HG03039 (cell line): Measurements from ENCODE around the gene SDHAF4.
"Not testable (repeated sequence)": the region's sequence is repeated elsewhere in the genome, so short reads cannot be mapped to it uniquely, and the experiment has no call there.

Source experiments
- ATAC-seq: cut with Tn5 transposase; IDR thresholded peaks from one replicate; pipeline ENCODE4 v1.9.1; 2021; ENCODE audit warnings: mild to moderate bottlenecking, moderate library complexity; ENCODE audit not compliant: unreplicated experiment

SDHAF4 gene

DNA sequence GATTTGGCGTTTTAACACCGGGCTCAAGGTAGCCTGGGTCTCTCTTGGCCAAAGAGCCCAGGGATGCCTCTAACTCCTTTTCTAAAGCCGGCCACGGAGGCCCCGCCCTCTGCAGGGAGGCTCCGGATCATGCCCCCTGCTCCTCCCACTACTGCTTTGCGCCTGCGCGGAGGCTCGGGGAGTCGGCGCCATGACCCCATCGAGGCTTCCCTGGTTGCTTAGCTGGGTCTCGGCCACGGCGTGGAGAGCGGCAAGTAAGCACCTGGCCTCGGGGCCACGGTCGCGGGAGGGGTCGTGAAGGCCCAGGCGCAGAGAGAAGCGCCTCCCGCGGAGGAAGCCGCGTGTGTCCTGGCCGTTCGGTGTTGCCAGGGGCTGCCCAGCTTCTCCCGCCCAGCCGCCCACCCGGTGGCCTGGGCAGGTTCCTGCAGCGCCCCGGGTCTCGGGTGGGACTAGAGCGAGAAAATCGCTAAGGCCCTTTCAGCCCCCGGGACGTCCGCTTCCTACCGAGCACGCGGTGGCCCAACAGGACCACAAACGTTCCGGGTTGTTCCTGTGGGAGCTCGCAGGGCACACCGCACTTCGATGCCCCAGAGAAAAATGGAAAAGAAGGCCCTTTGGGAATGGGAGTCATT is at the start of gene SDHAF4:
Gene SDHAF4 (plus strand): TSS at position 180 of the 632 bp plus-strand sequence. CDS start 11 bp downstream, at position 191.
- peak; percentile 99 for ATAC-seq

GRCh38 chr6:70518723-70519122 is 48.0 kb upstream of the SDHAF4 start:
- ATAC-seq, result no peak

DNA sequence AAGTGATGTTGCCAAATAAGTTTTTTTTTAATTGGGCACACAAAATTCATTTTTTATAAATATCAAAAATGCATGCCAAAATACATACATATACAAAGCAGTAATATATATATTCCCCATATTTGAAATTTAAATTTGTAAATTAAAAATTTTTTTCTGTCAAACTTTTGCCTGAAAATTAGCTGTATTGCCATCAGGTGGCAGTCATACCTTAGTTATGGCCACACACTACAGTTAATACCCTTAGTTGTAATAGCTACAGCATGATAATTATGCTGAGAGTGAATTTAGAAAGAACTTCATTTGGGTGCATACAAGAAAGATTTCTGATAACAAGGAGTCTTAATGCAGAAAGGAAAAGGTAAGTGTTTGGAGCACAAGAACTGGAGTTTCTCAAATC is 46.2 kb upstream of the SDHAF4 start:
- ATAC-seq, result no peak

DNA sequence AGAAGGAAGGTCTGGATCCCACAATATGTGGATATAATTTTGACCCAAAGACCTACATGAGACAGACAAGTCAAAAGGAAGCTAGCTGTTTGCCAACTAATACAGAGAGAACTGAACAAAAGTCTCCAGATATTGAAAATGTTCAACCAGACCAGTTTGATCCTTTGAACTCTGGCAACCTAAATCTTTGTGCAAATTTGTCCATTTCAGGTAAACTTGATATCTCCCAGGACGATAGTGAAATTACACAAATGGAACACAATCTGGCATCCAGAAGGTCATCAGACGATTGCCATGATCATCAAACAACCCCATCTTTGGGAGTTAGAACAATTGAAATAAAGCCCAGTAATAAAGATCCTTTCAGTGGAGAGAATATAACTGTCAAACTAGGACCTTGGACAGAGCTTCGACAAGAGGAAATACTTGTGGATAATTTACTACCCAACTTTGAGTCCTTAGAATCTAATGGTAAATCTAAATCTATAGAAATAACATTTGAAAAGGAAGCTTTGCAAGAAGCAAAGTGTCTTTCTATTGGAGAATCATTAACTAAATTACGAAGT is 41.9 kb upstream of the SDHAF4 start:
- ATAC-seq, result no peak

GRCh38 chr6:70527071-70527737 is 39.5 kb upstream of the SDHAF4 start:
- no peak for ATAC-seq

GRCh38 chr6:70530023-70530422 is 36.7 kb upstream of the SDHAF4 start:
- ATAC-seq, result no peak

GRCh38 chr6:70531133-70531532 is 35.6 kb upstream of the SDHAF4 start:
- no peak for ATAC-seq

DNA sequence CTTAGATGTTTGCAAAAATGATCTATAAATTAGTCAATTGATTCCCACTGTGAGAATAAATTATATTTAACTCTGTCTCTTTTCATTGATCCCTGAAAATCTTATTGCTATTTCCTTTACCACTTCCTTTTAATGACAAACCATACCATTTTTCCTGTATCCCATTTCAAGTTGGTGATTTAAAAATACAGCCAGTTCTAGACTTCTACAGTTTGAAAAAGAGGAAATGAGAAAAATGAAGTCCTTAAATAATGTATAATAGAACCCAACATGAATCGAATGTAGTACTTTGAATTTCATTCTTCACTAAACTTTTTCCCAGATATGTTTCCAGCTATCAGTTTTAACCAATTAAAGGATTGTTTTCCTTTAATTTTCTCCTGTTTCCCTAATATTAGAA is 29.5 kb upstream of the SDHAF4 start:
- ATAC-seq, result no peak

DNA sequence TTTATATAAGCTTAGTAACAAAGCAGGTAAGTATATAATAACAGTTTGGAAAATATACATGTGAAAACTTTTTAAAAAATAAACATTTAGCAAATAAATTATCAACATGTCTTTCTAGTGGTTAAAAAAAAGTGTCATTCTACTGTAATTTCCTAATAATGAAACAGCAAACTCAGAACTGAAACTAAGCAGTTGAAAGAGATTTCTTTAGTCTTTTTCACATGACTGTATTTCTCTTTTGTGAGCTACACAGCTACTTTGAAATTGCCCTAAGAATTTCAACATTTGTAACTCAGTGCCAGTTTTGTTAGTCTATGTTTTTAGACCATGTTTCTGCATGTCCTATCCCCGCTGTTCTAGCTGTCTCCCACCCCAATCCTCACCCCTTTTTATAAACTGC is 28.4 kb upstream of the SDHAF4 start:
- peak; percentile 74 for ATAC-seq

DNA sequence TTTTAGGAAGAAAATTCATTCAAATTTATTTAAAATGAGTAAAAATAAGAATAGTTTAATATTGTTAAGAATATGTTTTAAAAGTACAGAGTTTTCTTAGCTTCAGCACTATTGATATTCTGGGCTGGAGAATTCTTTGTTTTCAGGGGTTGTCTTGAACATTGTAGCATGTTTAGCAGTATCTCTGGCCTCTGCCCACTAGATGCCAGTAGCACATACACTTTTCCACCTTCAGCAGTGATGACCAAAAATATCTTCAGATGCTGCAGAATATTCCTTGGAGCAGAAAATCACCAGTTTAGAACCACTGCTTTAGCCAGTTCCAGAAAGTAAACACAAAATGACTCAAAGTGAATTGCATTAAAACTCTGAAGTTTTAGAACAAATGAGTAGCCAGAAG is 19.4 kb upstream of the SDHAF4 start:
- ATAC-seq, result no peak

DNA sequence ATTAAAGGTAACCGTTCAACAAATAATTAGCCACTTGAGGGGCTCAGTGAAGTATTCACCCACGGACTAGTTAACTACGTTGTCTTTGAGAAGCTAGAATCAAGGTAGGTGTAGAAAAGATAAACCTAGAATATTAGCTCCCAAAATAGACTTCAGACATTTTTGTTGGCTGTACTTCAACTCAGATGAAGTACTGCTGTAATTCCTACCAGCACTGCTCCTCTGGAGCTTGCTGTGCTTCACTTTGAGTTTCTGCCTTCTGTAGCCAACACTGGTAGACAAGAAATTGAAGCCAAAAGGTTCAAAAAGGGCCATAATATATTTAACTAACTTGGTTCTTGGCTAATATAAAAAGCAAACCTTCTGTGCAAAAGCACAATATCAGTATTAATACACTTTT is 18.8 kb upstream of the SDHAF4 start:
- no peak for ATAC-seq

- no peak for ATAC-seq
Measured at GRCh38 chr6:70549327-70549726, 17.4 kb upstream of the SDHAF4 start.

GRCh38 chr6:70551566-70551965 is 15.2 kb upstream of the SDHAF4 start:
- no peak for ATAC-seq

GRCh38 chr6:70552286-70552940 is 14.3 kb upstream of the SDHAF4 start:
- not testable (repeated sequence) for ATAC-seq

DNA sequence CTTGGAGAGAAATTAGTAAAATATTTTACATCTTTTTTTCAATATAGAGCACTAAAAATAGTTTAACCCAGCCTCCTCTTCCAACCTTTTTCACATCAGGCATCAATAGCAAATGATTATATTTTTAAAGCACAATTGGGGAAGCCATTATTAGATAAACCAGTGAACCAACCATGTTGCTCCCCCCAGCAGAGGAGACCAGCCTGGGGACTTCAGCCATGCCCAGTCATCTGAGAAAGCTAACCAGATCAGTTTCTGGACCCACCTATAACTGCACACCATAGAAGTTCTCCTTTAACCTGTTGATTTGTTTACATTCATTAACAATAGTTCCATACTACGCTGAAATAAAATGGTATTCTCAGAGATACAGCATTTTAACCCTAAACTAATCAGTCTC is 13.8 kb upstream of the SDHAF4 start:
- ATAC-seq, result no peak

DNA sequence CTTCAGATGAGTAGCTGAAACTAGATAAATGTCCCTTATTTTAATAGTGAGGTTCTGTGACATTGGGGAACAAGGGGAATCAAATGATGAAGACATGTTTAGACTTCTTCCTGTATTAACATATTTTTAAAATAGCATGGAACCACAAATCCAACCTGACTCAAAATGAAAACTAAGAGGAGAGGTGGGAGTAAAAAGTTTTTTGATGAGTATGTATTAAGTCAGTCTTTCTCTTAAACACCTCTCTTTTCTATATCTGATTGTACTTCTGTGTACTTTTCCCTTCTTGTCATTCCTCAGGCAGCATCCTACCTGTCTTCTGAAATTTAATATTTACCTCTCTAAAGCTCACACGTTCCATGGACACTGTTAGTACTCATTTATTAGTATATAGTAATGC is 8.7 kb upstream of the SDHAF4 start:
- no peak for ATAC-seq

- ATAC-seq, result not testable (repeated sequence)
Measured at GRCh38 chr6:70562401-70562800, 4.3 kb upstream of the SDHAF4 start.

DNA sequence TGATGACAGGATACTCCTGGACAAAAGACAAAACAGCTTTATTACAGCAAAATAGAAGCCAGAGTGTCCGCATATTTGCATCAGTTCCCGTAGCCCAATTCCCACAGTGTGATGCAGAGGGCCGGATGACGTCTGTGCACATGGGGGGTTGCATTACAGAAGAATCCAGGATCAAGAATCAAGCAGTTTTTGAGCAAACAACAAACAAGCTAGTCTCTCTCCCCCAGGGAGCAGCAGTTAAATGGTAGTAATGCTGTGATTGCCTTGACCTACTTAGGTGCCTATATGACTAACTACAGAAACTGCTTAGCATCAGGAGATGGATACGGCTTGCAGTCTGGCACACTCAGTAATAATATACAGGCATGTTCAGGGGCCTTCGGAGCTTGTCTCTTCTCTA is 3.2 kb upstream of the SDHAF4 start:
- ATAC-seq, result no peak

DNA sequence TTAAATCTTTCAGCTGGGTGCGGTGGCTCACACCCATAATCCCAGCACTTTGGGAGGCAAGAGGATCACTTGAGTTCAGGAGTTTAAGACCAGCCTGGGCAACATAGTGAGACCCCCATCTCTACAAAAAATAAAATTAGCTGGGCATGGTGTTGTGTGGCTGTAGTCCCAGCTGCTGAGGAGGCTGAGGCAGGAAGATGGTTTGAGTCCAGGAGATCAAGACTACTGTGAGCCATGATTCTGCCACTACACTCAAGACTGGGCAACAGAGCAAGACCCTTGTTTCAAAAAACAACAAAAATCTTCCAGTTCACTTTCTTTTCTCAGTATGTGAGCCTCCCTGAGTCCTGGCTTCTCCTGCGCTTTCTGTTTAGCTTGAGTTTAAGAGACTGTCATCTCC is 7.9 kb downstream of the SDHAF4 start:
- ATAC-seq, result no peak

DNA sequence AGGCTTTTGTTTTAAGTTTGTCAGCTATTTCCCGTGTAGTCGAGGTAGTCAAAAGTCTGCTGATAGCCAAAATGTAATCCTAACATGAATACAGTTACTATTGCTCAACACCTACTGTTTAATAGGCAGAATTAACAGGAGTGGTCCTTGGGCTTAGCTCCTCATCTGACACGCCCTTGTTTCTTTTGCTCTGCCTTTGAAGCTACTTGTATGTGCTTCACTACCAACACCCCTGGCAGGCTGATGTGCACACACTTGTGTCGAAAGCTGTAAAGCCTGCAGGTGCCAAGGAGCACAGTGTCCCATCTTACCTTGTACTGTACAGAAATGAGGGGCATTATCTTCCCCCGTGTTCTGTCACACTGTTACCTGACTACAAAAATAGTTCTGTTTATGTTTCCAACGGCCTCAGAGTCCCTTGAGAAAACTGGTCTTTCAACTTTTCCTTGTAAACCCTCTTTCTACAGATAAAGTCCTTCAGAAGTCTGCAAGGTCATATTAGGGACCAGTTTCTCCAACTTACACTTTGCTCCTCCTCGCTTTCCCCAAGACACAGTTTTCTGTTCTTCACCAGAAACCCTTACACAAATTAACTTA is 9.3 kb downstream of the SDHAF4 start:
- ATAC-seq, result no peak

DNA sequence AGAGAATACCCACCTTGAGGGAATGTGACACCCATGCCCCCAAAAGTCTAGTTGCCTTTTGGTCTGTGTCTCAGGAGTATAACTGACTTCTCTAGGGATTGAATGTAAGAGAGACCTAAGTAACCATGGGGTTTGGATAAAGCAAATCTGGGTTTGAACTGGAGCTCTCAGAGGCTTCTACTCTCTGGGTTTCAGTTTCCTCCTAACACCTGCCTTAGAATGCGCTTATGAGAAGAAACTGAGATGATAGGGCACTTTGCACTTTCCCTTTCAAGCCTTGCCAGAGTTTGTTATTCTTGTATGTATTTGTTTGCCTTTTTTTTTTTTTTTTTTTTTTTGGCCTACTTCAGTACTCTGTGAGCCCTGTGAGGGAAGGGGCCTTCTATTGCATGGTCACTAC is 19.4 kb downstream of the SDHAF4 start:
- ATAC-seq, result peak; percentile 94

DNA sequence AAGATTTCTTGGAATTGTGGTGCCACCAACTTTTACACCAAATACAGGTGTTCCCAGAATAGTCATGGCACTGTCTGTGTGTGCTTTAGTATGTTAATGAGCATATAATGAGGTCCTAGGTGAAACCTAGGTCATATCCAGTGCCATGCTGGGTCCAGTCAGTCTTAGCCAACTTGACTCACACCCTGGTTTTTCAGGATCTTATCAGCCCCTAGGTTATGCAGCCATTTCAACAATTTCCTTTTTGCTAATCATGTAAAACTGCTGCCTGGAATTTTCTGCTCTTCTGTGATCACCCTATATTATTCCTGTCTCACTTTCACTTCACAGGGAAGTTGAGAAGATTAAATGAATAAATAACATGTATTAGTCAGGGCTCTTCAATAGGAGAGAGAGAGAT is 23.7 kb downstream of the SDHAF4 start:
- no peak for ATAC-seq
